Right ventricle myocardium superior (tissue), 1 donor: ENCODE data around the gene BSG. TPM values are rescaled to one million over a fixed set of nuclear protein-coding genes. Genes with fewer than 3 reads are reported as not detected.
"Not testable (repeated sequence)": the region's sequence is repeated elsewhere in the genome, so short reads cannot be mapped to it uniquely, and the experiment has no call there.

ENCODE experiments used
- ATAC-seq: fragments of 200-7000 bp; cut with Tn5 transposase; one replicate; pipeline ENCODE4 v1.9.1; 2020; ENCODE audit warnings: mild to moderate bottlenecking; ENCODE audit not compliant: poor library complexity
- DNase-seq: peaks from one replicate; pipeline ENCODE4 v3.0.0-alpha.2; 2020
- intact Hi-C: fragments of 100-400 bp; cut with DNase I; formaldehyde crosslinking; loops from one replicate; pipeline ENCODE4 v1.11.2; 2022
- total RNA-seq: library from RNA; stranded (reverse); fragmentation: NEBNext Ultra II Directional; extraction: Animal tissue kit (Norgen Biotek cat#: 25700); gene quantifications from one replicate; pipeline ENCODE4 v1.2.1, GENCODE V29; 2021
- donor health status: DM: no; HTN: yes; CAD: no; lungs with severe emphysema.

BSG gene
- total RNA-seq, 1 donor from 2014 or later, result 1,928 TPM

- intact Hi-C loops, result no loop called here
- no peak for DNase-seq
- no peak for ATAC-seq
Measured at GRCh38 chr19:595326-596262, 23.2 kb downstream of the BSG start.

DNA sequence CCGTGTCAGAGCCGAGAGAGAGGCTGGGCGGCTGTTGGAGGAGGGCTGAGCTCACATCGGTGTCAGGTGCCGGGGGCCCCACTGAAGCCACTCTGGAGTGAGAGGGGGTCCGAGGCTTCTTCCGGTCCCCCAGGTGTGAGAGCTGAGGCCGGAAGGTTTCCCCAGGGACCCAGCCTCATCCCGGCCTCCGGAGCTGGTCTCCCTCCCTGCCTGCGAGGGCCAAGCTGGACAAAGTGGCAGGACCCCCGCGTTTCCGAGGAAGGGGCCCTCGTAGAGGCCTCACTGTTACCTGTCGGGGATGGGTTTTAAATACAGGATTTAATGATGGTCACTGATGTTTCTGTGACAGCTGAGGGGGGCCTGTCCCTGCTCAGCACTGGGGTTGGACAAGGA, 23.9 kb downstream of the BSG start:
- DNase-seq (no peak), ATAC-seq (no peak)
- intact Hi-C loops, result no loop called here

DNA sequence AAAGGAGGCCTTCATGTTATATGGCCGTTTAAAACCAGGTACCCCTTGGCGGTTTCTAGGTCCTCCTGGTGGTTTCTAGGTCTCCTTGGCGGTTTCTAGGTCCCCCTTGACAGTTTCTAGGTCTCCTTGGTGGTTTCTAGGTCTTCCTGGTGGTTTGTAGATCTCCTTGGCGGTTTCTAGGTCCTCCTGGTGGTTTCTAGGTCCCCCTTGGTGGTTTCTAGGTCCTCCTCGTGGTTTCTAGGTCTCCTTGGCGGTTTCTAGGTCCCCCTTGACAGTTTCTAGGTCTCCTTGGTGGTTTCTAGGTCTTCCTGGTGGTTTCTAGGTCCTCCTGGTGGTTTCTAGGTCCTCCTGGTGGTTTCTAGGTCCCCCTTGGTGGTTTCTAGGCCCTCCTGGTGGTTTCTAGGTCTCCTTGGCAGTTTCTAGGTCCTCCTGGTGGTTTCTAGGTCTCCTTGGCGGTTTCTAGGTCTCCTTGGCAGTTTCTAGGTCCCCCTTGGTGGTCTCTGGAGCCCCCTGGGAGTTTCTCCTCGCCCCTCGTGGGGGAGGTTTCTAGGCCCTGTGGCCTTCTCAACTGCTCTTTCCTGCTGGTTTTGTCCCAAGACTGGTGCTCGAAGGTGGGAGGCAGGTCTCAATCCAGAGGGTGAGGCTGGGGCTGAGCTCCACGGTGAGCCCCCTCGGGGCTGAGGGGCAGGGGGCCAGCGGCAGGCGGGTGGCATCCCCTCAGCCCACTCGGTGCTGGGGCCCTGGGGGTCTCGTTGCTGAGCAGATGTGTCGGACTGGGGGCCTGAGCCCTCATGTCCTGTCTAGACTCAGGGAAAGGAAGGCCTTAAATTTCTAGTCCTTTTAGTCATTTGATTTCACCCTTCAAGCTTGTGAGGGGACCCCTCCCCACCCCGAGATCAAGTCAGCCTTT, 25.3 kb downstream of the BSG start:
- no peak for ATAC-seq
- intact Hi-C loops, result no loop called here
- no peak for DNase-seq

DNA sequence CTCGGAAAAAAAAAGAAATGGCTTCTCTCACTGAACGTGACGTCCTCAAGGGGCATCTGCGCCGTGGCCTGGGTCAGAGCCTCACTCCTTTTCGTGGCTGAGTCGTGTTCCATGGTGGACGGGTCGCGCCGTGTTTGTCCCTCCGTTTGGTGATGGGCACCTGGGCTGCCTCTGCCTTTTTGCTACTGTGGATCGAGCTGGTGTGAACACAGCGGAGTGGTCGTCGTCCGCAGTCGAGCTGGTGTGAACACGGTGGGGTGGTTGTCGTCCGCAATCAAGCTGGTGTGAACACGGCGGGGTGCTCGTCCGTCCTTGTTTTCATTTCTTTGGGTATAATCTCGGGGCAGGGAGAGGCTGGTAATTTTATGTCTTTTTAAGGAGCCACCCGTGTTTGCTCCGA, 28.9 kb downstream of the BSG start:
- DNase-seq, result no peak
- intact Hi-C loops, result no loop called here

GRCh38 chr19:601790-602189, 29.4 kb downstream of the BSG start:
- DNase-seq (no peak), ATAC-seq (no peak)
- intact Hi-C loops, result no loop called here

More for the DNA sequence above, 28.9 kb downstream of the BSG start:
- no peak for ATAC-seq

DNA sequence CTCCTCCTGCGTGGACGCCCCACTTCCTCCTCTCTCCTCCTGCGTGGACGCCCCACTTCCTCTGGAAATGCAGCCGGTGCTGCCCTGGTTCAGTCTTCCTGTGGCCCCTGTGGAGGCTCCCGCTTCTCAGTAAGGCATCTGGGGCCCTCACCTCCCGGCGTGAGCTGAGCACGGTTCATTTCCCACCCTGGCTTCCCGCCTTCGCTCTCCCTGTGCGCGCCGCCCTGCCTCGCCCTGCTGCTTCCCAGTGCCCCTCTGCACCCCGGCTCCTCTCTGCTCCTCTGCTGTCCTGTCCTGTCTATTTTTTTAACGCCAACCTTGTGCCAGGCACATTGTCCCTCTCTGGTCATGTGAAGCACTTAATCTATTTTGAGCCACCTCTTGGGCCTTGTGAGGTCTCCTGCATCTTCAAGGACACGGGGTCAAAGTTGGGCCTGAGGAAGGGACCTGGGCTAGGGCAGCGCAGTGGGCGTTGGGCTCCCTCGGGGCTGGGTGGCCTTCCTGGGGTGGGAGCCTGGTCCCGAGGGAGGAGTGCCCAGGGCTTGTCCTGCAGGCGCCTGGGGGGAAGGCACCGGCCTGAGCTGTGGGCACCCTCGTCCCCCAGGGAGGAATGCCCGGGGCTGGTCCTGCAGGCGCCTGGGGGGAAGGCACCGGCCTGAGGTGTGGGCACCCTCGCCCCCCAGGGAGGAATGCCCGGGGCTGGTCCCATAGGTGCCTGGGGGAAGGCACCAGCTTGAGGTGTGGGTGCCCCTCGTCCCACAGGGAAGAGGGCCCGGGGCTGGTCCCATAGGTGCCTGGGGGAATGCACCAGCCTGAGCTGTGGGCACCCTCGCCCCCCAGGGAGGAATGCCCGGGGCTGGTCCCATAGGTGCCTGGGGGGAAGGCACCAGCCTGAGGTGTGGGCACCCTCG, 30.2 kb downstream of the BSG start:
- ATAC-seq (peak; percentile 71), DNase-seq (no peak)
- intact Hi-C loops, result no loop called here

DNA sequence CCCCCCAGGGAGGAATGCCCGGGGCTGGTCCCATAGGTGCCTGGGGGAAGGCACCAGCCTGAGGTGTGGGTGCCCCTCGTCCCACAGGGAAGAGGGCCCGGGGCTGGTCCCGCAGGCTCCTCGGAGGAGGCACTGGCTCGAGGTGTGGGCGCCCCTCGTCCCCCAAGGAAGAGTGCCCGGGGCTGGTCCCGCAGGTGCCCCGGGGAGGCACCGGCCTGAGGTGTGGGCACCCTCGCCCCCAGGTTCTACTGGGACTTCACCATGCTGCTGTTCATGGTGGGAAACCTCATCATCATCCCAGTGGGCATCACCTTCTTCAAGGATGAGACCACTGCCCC, 30.9 kb downstream of the BSG start:
- peak; percentile 11 for ATAC-seq
- DNase-seq, intact Hi-C loops: not testable (repeated sequence)

DNA sequence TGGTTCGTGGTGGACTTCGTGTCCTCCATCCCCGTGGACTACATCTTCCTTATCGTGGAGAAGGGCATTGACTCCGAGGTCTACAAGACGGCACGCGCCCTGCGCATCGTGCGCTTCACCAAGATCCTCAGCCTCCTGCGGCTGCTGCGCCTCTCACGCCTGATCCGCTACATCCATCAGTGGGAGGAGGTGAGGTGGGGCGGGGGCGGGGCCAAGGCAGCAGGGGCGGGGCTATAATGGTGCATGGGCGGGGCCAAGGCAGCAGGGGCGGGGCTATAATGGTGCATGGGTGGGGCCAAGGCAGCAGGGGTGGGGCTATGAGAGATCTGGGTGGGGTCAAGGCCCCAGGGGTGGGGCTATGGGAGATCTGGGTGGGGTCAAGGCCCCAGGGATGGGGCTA, 31.4 kb downstream of the BSG start:
- ATAC-seq, DNase-seq, intact Hi-C loops: not testable (repeated sequence)

- intact Hi-C loops, result no loop called here
- no peak for DNase-seq
- ATAC-seq, result no peak
Measured at GRCh38 chr19:604355-604754, 32.0 kb downstream of the BSG start.

DNA sequence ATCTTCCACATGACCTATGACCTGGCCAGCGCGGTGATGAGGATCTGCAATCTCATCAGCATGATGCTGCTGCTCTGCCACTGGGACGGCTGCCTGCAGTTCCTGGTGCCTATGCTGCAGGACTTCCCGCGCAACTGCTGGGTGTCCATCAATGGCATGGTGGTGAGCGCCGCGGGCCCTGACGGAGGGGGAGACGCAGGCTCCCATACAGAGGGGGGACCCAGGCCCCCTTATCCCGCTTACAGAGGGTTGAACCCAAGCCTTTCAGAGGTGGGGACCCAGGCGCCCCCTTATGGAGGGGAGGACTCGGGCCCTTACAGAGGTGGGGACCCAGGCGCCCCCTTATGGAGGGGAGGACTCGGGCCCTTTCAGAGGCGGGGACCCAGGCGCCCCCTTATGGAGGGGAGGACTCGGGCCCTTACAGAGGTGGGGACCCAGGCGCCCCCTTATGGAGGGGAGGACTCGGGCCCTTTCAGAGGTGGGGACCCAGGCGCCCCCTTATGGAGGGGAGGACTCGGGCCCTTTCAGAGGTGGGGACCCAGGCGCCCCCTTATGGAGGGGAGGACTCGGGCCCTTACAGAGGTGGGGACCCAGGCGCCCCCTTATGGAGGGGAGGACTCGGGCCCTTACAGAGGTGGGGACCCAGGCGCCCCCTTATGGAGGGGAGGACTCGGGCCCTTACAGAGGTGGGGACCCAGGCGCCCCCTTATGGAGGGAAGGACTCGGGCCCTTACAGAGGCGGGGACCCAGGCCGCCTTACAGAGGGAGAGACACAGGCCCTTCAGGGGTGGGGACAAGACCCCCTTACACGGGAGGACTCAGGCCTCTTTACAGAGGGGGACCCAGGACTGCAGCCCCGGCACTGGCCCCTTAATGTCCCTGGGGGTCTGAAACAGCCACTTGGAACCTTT, 32.9 kb downstream of the BSG start:
- intact Hi-C loops, ATAC-seq, DNase-seq: not testable (repeated sequence)

DNA sequence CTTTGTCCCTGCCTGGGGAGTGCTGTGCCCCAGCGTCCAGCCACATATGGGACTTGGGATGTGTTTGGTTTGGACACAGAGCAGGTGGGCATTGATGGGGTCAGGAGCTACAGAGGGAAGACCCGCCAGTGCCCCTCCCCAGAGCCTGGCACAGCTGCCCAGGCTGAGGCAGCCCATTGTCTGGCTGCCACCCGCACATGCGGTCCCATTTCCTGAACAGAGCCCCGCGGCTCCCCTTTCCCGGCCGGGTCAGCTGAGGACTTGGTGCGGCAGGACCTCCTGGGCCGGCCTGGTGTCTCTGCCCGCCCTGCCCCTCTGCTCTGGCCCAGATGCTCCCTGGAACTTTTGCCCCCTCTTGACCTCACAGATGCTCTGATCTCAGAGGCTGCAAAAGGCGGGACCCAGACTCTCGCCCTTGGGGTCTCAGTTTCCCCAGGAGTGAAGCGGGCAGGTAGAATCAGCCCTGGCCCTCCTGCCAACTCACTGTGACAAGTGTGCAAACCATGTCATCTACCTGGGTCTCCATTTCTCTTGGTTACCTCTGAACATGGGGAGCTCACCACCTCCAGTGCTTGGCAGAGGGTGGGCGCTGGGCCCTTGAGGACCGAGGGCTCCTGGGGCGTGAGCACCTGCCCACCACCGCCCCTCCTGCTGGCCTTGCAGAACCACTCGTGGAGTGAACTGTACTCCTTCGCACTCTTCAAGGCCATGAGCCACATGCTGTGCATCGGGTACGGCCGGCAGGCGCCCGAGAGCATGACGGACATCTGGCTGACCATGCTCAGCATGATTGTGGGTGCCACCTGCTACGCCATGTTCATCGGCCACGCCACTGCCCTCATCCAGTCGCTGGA, 35.1 kb downstream of the BSG start:
- intact Hi-C loops, result no loop called here
- ATAC-seq (no peak), DNase-seq (no peak)

GRCh38 chr19:608155-609003, 36.0 kb downstream of the BSG start:
- intact Hi-C loops, result no loop called here
- ATAC-seq (no peak), DNase-seq (no peak)

DNA sequence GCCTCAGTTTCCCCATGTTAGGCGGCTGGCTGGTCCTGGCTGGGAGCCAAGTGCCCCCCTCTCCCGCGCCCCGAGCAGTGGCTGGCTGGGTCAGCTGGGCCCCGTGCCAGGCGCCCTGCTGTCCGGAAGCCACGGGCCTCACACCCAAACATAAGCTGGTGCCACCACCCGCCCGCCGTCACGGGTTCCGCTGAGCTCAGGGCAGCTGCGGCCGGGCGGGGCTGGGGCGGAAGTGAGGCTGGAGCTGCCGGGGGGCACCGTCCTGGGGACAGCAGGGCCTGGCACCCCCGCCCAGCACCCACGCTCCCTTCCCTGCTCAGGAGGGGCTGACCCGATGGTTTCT, 36.6 kb downstream of the BSG start:
- ATAC-seq (peak; percentile 57), DNase-seq (peak; percentile 76)
- intact Hi-C loops, result no loop called here

GRCh38 chr19:610071-610800, 37.8 kb downstream of the BSG start:
- no peak for DNase-seq
- ATAC-seq, result peak; percentile 7
- intact Hi-C loops, result no loop called here

GRCh38 chr19:610801-611480, 38.5 kb downstream of the BSG start:
- intact Hi-C loops, result no loop called here
- ATAC-seq, result peak; percentile 67
- peak; percentile 66 for DNase-seq
